Measurements from ENCODE around the gene OR51B2.

The OR51B2 gene

GRCh38 chr11:5281596-5281995 is 42.5 kb downstream of the OR51B2 start:
- DNase-seq: no peak

DNA sequence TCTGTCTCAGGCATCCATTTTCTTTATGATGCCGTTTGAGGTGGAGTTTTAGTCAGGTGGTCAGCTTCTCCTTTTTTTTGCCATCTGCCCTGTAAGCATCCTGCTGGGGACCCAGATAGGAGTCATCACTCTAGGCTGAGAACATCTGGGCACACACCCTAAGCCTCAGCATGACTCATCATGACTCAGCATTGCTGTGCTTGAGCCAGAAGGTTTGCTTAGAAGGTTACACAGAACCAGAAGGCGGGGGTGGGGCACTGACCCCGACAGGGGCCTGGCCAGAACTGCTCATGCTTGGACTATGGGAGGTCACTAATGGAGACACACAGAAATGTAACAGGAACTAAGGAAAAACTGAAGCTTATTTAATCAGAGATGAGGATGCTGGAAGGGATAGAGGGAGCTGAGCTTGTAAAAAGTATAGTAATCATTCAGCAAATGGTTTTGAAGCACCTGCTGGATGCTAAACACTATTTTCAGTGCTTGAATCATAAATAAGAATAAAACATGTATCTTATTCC is 43.5 kb downstream of the OR51B2 start:
- DNase-seq: peak; percentile 100

DNA sequence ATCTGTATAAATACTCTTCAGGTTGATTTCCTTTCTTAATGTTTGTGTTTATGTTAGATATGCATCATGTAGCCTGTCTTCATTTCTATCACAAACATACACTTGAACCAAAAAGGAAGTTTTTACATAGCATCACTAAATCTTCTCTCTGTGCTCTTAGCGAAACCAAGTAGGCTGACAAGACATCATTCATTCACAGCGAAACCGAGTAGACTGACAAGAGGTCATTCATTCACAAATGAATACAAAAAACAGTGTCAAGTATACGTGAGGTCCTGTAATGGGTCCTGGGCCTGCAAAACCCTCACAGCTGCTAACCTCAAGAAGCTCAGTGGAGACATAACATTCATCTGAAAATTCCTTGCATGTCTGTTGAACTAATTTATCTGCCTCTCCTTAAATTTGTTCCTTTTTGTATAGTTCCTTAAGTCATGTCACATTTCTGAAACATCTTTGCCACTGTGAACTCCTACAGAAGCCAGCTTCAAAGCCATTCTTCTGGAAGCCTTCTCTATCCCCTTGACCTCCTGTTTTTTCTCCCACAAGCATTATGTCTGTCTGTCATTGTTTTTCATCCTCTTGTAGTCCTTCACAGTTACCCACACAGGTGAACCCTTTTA is 44.5 kb downstream of the OR51B2 start:
- DNase-seq: no peak

DNA sequence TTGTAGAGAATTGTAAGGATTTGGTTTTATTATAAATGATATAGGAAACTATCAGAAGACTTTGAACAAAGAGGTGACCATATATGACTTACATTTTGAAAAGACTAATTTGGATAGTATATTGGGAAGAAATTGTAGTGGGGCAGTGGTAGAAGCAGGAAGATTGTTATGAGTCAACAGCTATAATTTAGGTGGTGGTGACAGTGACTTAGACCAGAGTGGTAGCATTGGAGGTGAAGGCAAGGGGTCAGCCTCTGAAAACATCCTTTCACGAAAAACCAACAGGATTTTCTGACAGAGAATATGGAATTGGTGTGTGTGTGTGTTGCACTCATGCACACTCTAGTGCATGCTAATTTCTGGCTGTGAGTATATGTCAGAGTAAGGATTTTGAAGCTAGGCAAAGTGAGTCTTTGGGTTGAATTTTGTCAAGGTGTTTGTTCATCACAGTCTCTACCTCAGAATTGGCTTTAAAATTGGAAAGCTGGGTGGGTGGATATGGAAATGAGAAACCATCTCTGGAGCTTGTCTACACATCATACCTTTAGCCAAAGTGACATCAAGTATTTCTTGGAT is 46.2 kb downstream of the OR51B2 start:
- DNase-seq: no peak

DNA sequence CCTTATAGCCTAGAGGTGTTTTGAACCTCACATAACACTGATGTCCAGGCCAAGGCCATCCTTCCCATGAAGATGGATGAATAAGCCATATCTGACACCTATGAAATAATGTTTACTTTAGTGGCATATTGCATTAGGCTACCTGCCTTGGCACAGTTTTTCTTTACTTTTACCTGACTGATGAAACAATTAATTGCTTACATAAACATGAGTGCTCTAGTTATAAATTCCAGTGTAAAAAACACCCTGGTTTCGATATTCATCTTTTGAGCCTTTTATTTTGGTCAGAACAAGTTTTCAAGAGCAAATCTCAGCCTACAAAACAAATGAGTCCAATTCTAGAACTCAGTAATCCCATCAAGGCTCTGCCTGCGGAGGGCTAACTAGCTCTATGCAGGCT is 47.4 kb downstream of the OR51B2 start:
- no peak for DNase-seq

- no peak for DNase-seq
These were observed 48.6 kb downstream of the OR51B2 start for GRCh38 chr11:5275369-5276110.

- DNase-seq: peak; percentile 34
These were observed 49.7 kb downstream of the OR51B2 start for GRCh38 chr11:5274395-5274794.

All from EL (cell line).